ENCODE results near the gene NOS1AP.

NOS1AP gene

GRCh38 chr1:162270016-162270770, 200.7 kb downstream of the NOS1AP start:
- no peak for DNase-seq

GRCh38 chr1:162271972-162272371, 202.5 kb downstream of the NOS1AP start:
- DNase-seq = no peak

GRCh38 chr1:162272419-162272818, 202.9 kb downstream of the NOS1AP start:
- DNase-seq = no peak

- no peak for DNase-seq
Measured at GRCh38 chr1:162275622-162276175, 206.2 kb downstream of the NOS1AP start.

GRCh38 chr1:162276493-162276892, 207.0 kb downstream of the NOS1AP start:
- DNase-seq = peak; percentile 67

- DNase-seq = peak; percentile 27
Measured at GRCh38 chr1:162279136-162279498, 209.6 kb downstream of the NOS1AP start.

- DNase-seq = no peak
Measured at GRCh38 chr1:162281426-162281825, 211.9 kb downstream of the NOS1AP start.

GRCh38 chr1:162283657-162284056, 214.2 kb downstream of the NOS1AP start:
- no peak for DNase-seq

GRCh38 chr1:162284206-162284955, 214.9 kb downstream of the NOS1AP start:
- no peak for DNase-seq

- DNase-seq = peak; percentile 56
Measured at GRCh38 chr1:162285149-162285561, 215.7 kb downstream of the NOS1AP start.

GRCh38 chr1:162291000-162291399, 221.5 kb downstream of the NOS1AP start:
- no peak for DNase-seq

GRCh38 chr1:162292422-162292849, 222.9 kb downstream of the NOS1AP start:
- no peak for DNase-seq

GRCh38 chr1:162293073-162293692, 223.7 kb downstream of the NOS1AP start:
- no peak for DNase-seq

- no peak for DNase-seq
Measured at GRCh38 chr1:162294015-162294414, 224.5 kb downstream of the NOS1AP start.

- no peak for DNase-seq
Measured at GRCh38 chr1:162297208-162297607, 227.7 kb downstream of the NOS1AP start.

- no peak for DNase-seq
Measured at GRCh38 chr1:162298266-162298665, 228.8 kb downstream of the NOS1AP start.

GRCh38 chr1:162299018-162299417, 229.5 kb downstream of the NOS1AP start:
- no peak for DNase-seq

- no peak for DNase-seq
Measured at GRCh38 chr1:162300057-162300917, 230.8 kb downstream of the NOS1AP start.

GRCh38 chr1:162301696-162302095, 232.2 kb downstream of the NOS1AP start:
- DNase-seq = no peak

- DNase-seq = no peak
Measured at GRCh38 chr1:162302306-162303003, 233.0 kb downstream of the NOS1AP start.

GRCh38 chr1:162303004-162303344, 233.5 kb downstream of the NOS1AP start:
- no peak for DNase-seq

- no peak for DNase-seq
Measured at GRCh38 chr1:162304736-162305135, 235.2 kb downstream of the NOS1AP start.
